Natural killer cell (primary cell): ENCODE measurements around the gene TAS2R43. TPM values are rescaled to one million over a fixed set of nuclear protein-coding genes. Genes with fewer than 3 reads are reported as not detected.
"Not testable (repeated sequence)": the region's sequence is repeated elsewhere in the genome, so short reads cannot be mapped to it uniquely, and the experiment has no call there.

Experiments
- ATAC-seq, 3 donors: fragments of 150-1000 bp in 2 of 3; fragments of 200-7000 bp in 1 of 3; cut with Tn5 transposase; 1 replicate in 1 of 3; 2 replicates in 2 of 3; pipeline ENCODE4 v1.10.0; 2021; ENCODE audit warnings: mild to moderate bottlenecking in 2 of 3, moderate library complexity in 2 of 3
- DNase-seq, 2 donors: peaks; one replicate each; pipeline versions ENCODE4 v3.0.0 to v3.0.0-alpha.2; 2013 to 2021; ENCODE audit warnings: mixed read lengths in 1 of 2
- H3K27ac ChIP-seq: one replicate; pipeline ENCODE4 v1.5.1; 2013; ENCODE audit warnings: mild to moderate bottlenecking, low read length
- H3K27me3 ChIP-seq: one replicate; pipeline ENCODE4 v1.6.1; 2013; ENCODE audit warnings: low read length; ENCODE audit not compliant: control insufficient read depth, insufficient read depth
- H3K36me3 ChIP-seq: one replicate; pipeline ENCODE4 v1.6.1; 2013; ENCODE audit warnings: low read length; ENCODE audit not compliant: control insufficient read depth, insufficient read depth
- H3K4me1 ChIP-seq: one replicate; pipeline ENCODE4 v1.6.1; 2013; ENCODE audit warnings: low read length; ENCODE audit not compliant: control insufficient read depth, insufficient read depth
- H3K4me3 ChIP-seq: one replicate; pipeline ENCODE4 v1.5.1; 2013; ENCODE audit warnings: low read length
- H3K9me3 ChIP-seq: one replicate; pipeline ENCODE4 v1.6.1; 2013; ENCODE audit warnings: low read length; ENCODE audit not compliant: control insufficient read depth, insufficient read depth
- H3K27ac Mint-ChIP-seq, 2 donors: one replicate each; pipeline ENCODE4 v1.8.0; 2022; ENCODE audit warnings: mild to moderate bottlenecking in 2 of 2, mixed read lengths in 2 of 2, moderate library complexity in 1 of 2
- H3K27me3 Mint-ChIP-seq, 2 donors: one replicate each; pipeline ENCODE4 v1.8.0; 2022; ENCODE audit warnings: low read depth in 2 of 2, mixed read lengths in 2 of 2
- H3K36me3 Mint-ChIP-seq: one replicate; pipeline ENCODE4 v1.8.0; 2022; ENCODE audit warnings: mixed read lengths
- H3K4me1 Mint-ChIP-seq, 2 donors: one replicate each; pipeline ENCODE4 v1.8.0; 2022; ENCODE audit warnings: mixed read lengths in 2 of 2
- H3K4me3 Mint-ChIP-seq: one replicate; pipeline ENCODE4 v1.8.0; 2022; ENCODE audit warnings: mild to moderate bottlenecking, moderate library complexity, mixed read lengths
- H3K9me3 Mint-ChIP-seq, 2 donors: one replicate each; pipeline ENCODE4 v1.8.0; 2022; ENCODE audit warnings: mixed read lengths in 2 of 2
- WGBS: methylation state at CpG from one replicate; pipeline ENCODE4 v1.1.7; 2013; ENCODE audit warnings: missing lambda C conversion rate; ENCODE audit not compliant: insufficient coverage; 5-methylcytosine and 5-hydroxymethylcytosine counted together
- intact Hi-C: fragments of 100-400 bp; cut with micrococcal nuclease; formaldehyde crosslinking; loops from one replicate; pipeline ENCODE4 v1.14.2; 2022
- total RNA-seq, 4 donors: library from RNA; stranded (reverse); fragments of 120-200 nt in 1 of 4; gene quantifications; one replicate each; pipeline versions ENCODE4 v1.2.3 to v1.2.4, GENCODE V29; 2013 to 2022
- TF ChIP-seq, protein P1 (sequence below): fragments of 200-600 bp; IDR thresholded peaks from one replicate; pipeline ENCODE4 v1.8.0; 2022; ENCODE audit warnings: antibody characterized with exemption

The TAS2R43 gene
- total RNA-seq, 3 donors from 2014 or later (not counting 1 experiment from before 2014, with no cell fraction given): 2.1 to 6.7 (median 4.5) TPM

- Mint-ChIP-seq H3K27me3 (no peaks in the 10 kb centered on the region), H3K4me3 (no peak overlapping the region), H3K4me1 (peaks cover 45 to 49% of the 10 kb centered on the region in 2 donors), H3K36me3 (no peaks in the 10 kb centered on the region), H3K9me3 (peaks cover 0 to 5% of the 10 kb centered on the region in 2 donors), H3K27ac (no peak overlapping the region)
- ATAC-seq: no peak
- TF ChIP-seq, protein P1, sequence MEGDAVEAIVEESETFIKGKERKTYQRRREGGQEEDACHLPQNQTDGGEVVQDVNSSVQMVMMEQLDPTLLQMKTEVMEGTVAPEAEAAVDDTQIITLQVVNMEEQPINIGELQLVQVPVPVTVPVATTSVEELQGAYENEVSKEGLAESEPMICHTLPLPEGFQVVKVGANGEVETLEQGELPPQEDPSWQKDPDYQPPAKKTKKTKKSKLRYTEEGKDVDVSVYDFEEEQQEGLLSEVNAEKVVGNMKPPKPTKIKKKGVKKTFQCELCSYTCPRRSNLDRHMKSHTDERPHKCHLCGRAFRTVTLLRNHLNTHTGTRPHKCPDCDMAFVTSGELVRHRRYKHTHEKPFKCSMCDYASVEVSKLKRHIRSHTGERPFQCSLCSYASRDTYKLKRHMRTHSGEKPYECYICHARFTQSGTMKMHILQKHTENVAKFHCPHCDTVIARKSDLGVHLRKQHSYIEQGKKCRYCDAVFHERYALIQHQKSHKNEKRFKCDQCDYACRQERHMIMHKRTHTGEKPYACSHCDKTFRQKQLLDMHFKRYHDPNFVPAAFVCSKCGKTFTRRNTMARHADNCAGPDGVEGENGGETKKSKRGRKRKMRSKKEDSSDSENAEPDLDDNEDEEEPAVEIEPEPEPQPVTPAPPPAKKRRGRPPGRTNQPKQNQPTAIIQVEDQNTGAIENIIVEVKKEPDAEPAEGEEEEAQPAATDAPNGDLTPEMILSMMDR: no peak
- Histone ChIP-seq H3K4me1 (peaks cover 9% of the 10 kb centered on the region), H3K9me3 (no peaks in the 10 kb centered on the region), H3K36me3 (no peaks in the 10 kb centered on the region), H3K27me3 (no peaks in the 10 kb centered on the region), H3K27ac (no peak overlapping the region), H3K4me3 (no peak overlapping the region)
- intact Hi-C loops: no loop called here
- 100% methylated on average over 1 of the region's 2 CpGs for WGBS
- no peak for DNase-seq
Observed at GRCh38 chr12:11105546-11105945, 13.4 kb upstream of the TAS2R43 start.

GRCh38 chr12:11094910-11095309 lies 2.8 kb upstream of the TAS2R43 start:
- no CpG with 5 or more reads among the region's 2 CpGs for WGBS

DNA sequence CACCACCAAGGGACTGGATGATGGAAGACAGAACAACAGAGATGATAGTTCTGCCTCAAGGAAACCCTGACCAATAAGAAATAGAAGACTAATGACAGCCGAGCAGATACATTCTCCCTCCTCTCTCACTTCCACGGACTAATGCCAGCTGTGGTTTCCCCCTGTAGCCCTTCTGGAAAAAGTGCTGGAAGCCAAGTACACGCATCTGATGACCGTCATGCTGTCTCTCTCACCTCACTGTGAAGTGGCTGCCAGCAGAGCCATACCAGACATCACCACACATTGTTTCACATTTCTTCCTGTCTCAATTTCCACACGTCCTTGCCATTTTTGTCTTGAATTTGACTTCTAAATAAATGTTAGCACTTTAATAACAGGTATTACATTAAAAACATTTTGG lies 2.9 kb downstream of the TAS2R43 start:
- peaks cover 0 to 28% of the 10 kb centered on the region in 2 donors for H3K4me1 Mint-ChIP-seq
- Histone ChIP-seq H3K4me1 (no peaks in the 10 kb centered on the region), H3K4me3 (no peak overlapping the region), H3K27me3 (no peaks in the 10 kb centered on the region), H3K36me3 (no peaks in the 10 kb centered on the region), H3K27ac (no peak overlapping the region), H3K9me3 (no peaks in the 10 kb centered on the region)
- no peaks in the 10 kb centered on the region for H3K36me3 Mint-ChIP-seq
- intact Hi-C loops: no loop called here
- no peak overlapping the region for H3K27ac Mint-ChIP-seq
- WGBS: no CpG with 5 or more reads among the region's 5 CpGs
- H3K27me3 Mint-ChIP-seq: no peaks in the 10 kb centered on the region
- H3K9me3 Mint-ChIP-seq: no peaks in the 10 kb centered on the region
- ATAC-seq (no peak), DNase-seq (no peak)
- TF ChIP-seq, protein P1: no peak
- H3K4me3 Mint-ChIP-seq: no peak overlapping the region

More at GRCh38 chr12:11094910-11095309, 2.8 kb upstream of the TAS2R43 start:
- H3K36me3 ChIP-seq, H3K4me3 ChIP-seq, H3K9me3 ChIP-seq, H3K9me3 Mint-ChIP-seq, H3K27me3 ChIP-seq, DNase-seq, H3K27ac ChIP-seq, H3K27me3 Mint-ChIP-seq, H3K4me3 Mint-ChIP-seq, H3K27ac Mint-ChIP-seq, H3K36me3 Mint-ChIP-seq, ATAC-seq, intact Hi-C loops, H3K4me1 ChIP-seq: not testable (repeated sequence)
- H3K4me1 Mint-ChIP-seq: peaks cover 12 to 32% of the 10 kb centered on the region in 2 donors

- Histone ChIP-seq H3K36me3 (no peaks in the 10 kb centered on the region), H3K4me1 (no peaks in the 10 kb centered on the region), H3K4me3 (no peak overlapping the region), H3K9me3 (no peaks in the 10 kb centered on the region), H3K27ac (no peak overlapping the region), H3K27me3 (no peaks in the 10 kb centered on the region)
- Mint-ChIP-seq H3K4me3 (no peak overlapping the region), H3K4me1 (peaks cover 0 to 18% of the 10 kb centered on the region in 2 donors), H3K9me3 (peaks cover 3 to 6% of the 10 kb centered on the region in 2 donors), H3K36me3 (peaks cover 8% of the 10 kb centered on the region), H3K27ac (no peak overlapping the region), H3K27me3 (no peaks in the 10 kb centered on the region)
- no CpG with 5 or more reads among the region's 3 CpGs for WGBS
- no peak for ATAC-seq
- TF ChIP-seq, protein P1: no peak
- DNase-seq: no peak
- intact Hi-C loops: no loop called here
Observed at GRCh38 chr12:11085419-11085818, 6.7 kb downstream of the TAS2R43 start.
